NCI-H128 (cell line): ENCODE data around the gene AARS1.
"Not testable (repeated sequence)": the region's sequence is repeated elsewhere in the genome, so short reads cannot be mapped to it uniquely, and the experiment has no call there.

Experiments
- DNase-seq: peaks from one replicate; lab custom pipeline; 2025; ENCODE audit not compliant: unreplicated experiment; lab: John Stamatoyannopoulos, UW

Gene AARS1

GRCh38 chr16:70225430-70225829 is 63.9 kb downstream of the AARS1 start:
- DNase-seq: not testable (repeated sequence)

DNA sequence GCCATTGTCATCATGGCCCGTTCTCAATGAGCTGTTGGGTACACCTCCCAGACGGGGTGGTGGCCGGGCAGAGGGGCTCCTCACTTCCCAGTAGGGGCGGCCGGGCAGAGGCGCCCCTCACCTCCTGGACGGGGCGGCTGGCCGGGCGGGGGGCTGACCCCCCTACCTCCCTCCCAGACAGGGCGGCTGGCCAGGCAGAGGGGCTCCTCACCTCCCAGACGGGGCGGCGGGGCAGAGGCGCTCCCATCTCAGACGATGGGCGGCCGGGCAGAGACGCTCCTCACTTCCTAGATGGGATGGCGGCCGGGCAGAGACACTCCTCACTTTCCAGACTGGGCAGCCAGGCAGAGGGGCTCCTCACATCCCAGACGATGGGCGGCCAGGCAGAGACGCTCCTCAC is 64.7 kb downstream of the AARS1 start:
- DNase-seq: not testable (repeated sequence)

DNA sequence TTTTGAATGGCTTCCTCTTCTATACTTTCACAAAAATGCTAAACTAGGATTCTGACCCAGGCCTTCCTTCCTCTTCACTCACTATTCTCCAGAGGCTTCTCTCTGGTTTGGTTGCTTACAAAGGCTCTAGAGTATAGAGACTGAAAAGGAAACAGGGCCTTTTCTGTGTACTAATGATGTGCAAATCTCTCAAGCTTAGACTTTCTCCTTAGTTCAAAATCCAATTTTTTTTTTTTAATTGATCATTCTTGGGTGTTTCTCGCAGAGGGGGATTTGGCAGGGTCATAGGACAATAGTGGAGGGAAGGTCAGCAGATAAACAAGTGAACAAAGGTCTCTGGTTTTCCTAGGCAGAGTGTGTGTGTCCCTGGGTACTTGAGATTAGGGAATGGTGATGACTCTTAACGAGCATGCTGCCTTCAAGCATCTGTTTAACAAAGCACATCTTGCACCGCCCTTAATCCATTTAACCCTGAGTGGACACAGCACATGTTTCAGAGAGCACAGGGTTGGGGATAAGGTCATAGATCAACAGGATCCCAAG is 65.3 kb downstream of the AARS1 start:
- DNase-seq: not testable (repeated sequence)

GRCh38 chr16:70223216-70223615 is 66.1 kb downstream of the AARS1 start:
- DNase-seq: not testable (repeated sequence)

DNA sequence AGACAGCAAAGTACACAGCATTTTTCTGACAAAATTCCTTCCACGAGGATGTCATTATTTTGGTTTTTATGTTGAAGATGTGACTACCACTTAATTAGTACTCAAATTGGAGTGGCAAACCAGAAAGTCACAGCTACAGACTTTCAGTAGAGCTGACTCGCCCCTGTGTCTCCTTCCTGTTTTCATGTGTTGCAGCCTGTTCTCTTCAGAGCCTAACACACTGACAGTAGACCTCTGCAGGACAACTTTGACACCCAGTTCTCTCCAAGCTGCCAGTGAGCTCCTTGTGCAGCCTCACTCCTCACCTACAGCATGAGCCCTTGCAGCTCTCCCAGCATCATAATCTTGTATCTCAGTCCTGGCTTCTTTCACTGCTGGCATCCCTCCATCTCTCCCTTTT is 66.7 kb downstream of the AARS1 start:
- DNase-seq: not testable (repeated sequence)

- not testable (repeated sequence) for DNase-seq
Observed at GRCh38 chr16:70218586-70218985, 70.7 kb downstream of the AARS1 start.

DNA sequence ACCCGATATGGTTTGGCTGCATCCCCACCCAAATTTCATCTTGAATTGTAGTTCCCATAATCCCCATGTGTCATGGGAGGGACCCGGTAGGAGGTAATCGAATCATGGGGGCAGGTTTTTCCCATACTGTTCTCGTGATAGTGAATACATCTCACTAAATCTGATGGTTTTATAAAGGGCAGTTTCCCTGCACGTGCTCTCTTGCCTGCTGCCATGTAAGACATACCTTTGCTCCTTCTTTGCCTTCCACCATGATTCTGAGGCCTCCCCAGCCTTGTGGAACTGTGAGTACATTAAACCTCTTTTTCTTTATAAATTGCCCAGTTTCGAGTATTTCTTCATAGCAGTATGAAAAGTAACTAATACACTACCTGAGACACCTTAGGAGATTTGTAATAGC is 82.9 kb downstream of the AARS1 start:
- DNase-seq: not testable (repeated sequence)

DNA sequence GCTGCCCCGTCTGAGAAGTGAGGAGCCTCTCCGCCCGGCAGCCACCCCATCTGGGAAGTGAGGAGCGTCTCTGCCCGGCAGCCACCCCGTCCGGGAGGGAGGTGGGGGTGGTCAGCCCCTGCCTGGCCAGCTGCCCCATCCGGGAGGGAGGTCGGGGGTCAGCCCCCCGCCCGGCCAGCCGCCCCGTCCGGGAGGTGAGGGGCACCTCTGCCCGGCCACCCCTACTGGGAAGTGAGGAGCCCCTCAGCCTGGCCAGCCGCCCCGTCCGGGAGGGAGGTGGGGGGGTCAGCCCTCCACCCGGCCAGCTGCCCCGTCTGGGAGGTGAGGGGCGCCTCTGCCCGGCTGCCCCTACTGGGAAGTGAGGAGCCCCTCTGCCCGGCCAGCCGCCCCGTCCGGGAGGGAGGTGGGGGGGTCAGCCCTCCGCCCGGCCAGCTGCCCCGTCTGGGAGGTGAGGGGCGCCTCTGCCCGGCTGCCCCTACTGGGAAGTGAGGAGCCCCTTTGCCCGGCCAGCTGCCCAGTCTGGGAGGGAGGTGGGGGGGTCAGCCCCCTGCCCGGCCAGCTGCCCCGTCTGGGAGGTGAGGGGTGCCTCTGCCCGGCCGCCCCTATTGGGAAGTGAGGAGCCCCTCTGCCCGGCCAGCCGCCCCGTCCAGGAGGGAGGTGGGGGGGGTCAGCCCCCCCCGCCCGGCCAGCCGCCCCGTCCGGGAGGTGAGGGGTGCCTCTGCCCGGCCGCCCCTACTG is 84.5 kb downstream of the AARS1 start:
- DNase-seq: not testable (repeated sequence)

DNA sequence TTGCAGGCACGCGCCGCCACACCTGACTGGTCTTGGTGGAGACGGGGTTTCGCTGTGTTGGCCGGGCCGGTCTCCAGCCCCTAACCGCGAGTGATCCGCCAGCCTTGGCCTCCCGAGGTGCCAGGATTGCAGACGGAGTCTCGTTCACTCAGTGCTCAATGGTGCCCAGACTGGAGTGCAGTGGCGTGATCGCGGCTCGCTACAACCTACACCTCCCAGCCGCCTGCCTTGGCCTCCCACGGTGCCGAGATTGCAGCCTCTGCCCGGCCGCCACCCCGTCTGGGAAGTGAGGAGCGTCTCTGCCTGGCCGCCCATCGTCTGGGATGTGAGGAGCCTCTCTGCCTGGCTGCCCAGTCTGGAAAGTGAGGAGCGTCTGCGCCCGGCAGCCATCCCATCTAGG is 85.3 kb downstream of the AARS1 start:
- not testable (repeated sequence) for DNase-seq

DNA sequence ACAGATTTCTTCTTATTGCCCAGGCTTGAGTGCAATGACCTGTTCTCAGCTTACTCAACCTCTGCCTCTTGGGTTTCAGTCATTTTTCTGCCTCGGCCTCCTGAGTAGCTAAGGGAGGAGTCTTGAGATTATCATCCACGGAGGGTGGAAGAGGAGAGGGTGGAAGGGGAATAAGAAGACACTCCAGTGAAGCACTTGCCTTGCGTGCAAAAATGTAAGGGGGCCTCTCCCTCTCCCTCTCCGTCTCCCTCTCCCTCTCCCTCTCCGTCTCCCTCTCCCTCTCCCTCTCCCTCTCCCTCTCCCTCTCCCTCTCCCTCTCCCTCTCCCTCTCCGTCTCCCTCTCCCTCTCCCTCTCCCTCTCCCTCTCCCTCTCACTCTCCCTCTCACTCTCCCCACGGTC is 85.8 kb downstream of the AARS1 start:
- not testable (repeated sequence) for DNase-seq
